Measurements from ENCODE around the gene PRKCI.

DNA sequence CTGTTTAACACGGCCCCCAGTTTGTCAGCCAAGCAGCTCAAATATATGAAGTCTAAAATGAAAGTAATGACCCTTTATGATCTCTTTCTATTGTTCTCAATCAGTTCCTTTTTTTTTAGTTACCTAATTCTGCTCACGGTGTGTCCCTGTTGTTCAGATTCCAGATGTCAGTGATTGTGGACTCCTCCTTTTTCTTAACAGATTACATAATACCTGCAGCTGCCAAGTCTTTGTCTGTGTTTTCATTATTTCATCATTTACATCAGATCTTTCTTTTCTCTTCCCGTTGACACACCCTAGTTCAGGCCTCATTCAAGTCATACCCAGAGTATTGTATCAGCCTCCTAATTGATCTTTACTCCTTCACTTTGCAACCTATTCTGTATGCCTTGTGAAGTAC, 79.2 kb downstream of the PRKCI start:
- TF ChIP-seq MXI1 (IDR thresholded peaks at IDR 0.05; ENCODE audit: borderline replicate concordance, low read depth, low read length), result no peak
- TF ChIP-seq POLR2A (IDR thresholded peaks at IDR 0.05; ENCODE audit: low read depth, low read length), result no peak
- TF ChIP-seq RAD21 (IDR thresholded peaks at IDR 0.05; ENCODE audit: low read length), result no peak
- TF ChIP-seq, protein P1, sequence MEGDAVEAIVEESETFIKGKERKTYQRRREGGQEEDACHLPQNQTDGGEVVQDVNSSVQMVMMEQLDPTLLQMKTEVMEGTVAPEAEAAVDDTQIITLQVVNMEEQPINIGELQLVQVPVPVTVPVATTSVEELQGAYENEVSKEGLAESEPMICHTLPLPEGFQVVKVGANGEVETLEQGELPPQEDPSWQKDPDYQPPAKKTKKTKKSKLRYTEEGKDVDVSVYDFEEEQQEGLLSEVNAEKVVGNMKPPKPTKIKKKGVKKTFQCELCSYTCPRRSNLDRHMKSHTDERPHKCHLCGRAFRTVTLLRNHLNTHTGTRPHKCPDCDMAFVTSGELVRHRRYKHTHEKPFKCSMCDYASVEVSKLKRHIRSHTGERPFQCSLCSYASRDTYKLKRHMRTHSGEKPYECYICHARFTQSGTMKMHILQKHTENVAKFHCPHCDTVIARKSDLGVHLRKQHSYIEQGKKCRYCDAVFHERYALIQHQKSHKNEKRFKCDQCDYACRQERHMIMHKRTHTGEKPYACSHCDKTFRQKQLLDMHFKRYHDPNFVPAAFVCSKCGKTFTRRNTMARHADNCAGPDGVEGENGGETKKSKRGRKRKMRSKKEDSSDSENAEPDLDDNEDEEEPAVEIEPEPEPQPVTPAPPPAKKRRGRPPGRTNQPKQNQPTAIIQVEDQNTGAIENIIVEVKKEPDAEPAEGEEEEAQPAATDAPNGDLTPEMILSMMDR (conservative IDR thresholded peaks at IDR 0.05; ENCODE audit: low read depth, low read length), result no peak
- TF ChIP-seq, protein P2, sequence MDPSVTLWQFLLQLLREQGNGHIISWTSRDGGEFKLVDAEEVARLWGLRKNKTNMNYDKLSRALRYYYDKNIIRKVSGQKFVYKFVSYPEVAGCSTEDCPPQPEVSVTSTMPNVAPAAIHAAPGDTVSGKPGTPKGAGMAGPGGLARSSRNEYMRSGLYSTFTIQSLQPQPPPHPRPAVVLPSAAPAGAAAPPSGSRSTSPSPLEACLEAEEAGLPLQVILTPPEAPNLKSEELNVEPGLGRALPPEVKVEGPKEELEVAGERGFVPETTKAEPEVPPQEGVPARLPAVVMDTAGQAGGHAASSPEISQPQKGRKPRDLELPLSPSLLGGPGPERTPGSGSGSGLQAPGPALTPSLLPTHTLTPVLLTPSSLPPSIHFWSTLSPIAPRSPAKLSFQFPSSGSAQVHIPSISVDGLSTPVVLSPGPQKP (IDR thresholded peaks at IDR 0.05; ENCODE audit: borderline replicate concordance, low read depth, low read length), result no peak
- TF ChIP-seq MAZ (IDR thresholded peaks at IDR 0.05; ENCODE audit: borderline replicate concordance, low read depth, low read length), result no peak
- no peak for TF ChIP-seq MAFK (IDR thresholded peaks at IDR 0.05; ENCODE audit: low read depth, low read length)
- TF ChIP-seq BHLHE40 (IDR thresholded peaks at IDR 0.05; ENCODE audit: low read depth, low read length), result no peak
- TF ChIP-seq, protein P3, sequence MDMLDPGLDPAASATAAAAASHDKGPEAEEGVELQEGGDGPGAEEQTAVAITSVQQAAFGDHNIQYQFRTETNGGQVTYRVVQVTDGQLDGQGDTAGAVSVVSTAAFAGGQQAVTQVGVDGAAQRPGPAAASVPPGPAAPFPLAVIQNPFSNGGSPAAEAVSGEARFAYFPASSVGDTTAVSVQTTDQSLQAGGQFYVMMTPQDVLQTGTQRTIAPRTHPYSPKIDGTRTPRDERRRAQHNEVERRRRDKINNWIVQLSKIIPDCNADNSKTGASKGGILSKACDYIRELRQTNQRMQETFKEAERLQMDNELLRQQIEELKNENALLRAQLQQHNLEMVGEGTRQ (IDR thresholded peaks at IDR 0.05; ENCODE audit: low read depth, low read length), result no peak
- TF ChIP-seq CEBPB (IDR thresholded peaks at IDR 0.05; ENCODE audit: low read depth, low read length), result peak; percentile 35; the same call in 1 of the 2 replicates
- TF ChIP-seq RFX5 (IDR thresholded peaks at IDR 0.05; ENCODE audit: low read depth, low read length), result no peak
- TF ChIP-seq FOS (IDR thresholded peaks at IDR 0.05; ENCODE audit: low read depth, low read length), result no peak
